Breast epithelium (tissue), 4 donors: ENCODE results near the gene ACP4. TPM values are rescaled to one million over a fixed set of nuclear protein-coding genes. Genes with fewer than 3 reads are reported as not detected.

ENCODE experiments used
- DNase-seq, 2 donors: peaks; one replicate each; pipeline ENCODE4 v3.0.0-alpha.2; 2019; ENCODE audit warnings: low spot score in 2 of 2
- H3K27ac ChIP-seq, 2 donors: fragments of 200-600 bp; sonication (generic) in 1 of 2; one replicate each; pipeline ENCODE4 v1.5.1; 2016 to 2019; ENCODE audit warnings: mild to moderate bottlenecking in 1 of 2
- H3K27me3 ChIP-seq, 2 donors: fragments of 200-600 bp; sonication (generic) in 1 of 2; one replicate each; pipeline versions ENCODE4 v1.5.1 to v1.6.0; 2017 to 2019; ENCODE audit warnings: control low read depth in 1 of 2, mild to moderate bottlenecking in 1 of 2
- H3K36me3 ChIP-seq: fragments of 200-600 bp; one replicate; pipeline ENCODE4 v1.5.1; 2019
- H3K4me1 ChIP-seq, 2 donors: fragments of 200-600 bp; sonication (generic); one replicate each; pipeline ENCODE4 v1.5.1; 2016 to 2019; ENCODE audit warnings: control low read depth in 1 of 2
- H3K4me3 ChIP-seq, 3 donors: fragments of 200-600 bp; sonication (generic); 1 replicate in 2 of 3; 2 replicates in 1 of 3; pipeline ENCODE4 v1.5.1; 2016 to 2019; ENCODE audit warnings: mild to moderate bottlenecking in 3 of 3, moderate library complexity in 2 of 3
- H3K9me3 ChIP-seq, 2 donors: fragments of 200-600 bp; sonication (generic) in 1 of 2; one replicate each; pipeline ENCODE4 v1.5.1; 2016 to 2019; ENCODE audit warnings: control low read depth in 1 of 2
- POLR2A ChIP-seq: fragments of 450-650 bp; IDR thresholded peaks from one replicate; pipeline ENCODE4 v1.6.1; 2016; ENCODE audit warnings: antibody characterized with exemption, mild to moderate bottlenecking, moderate library complexity
- POLR2AphosphoS5 ChIP-seq, 3 donors: sonication (generic); formaldehyde crosslinking; IDR thresholded peaks; one replicate each; pipeline ENCODE4 v1.6.1; 2017; ENCODE audit warnings: antibody characterized with exemption in 3 of 3
- intact Hi-C: fragments of 100-400 bp; cut with DNase I; formaldehyde crosslinking; loops from one replicate; pipeline ENCODE4 v1.15.1; 2023; ENCODE audit warnings: low total_unique reads
- total RNA-seq, 3 donors: library from RNA; depleted of rRNA; stranded (reverse); fragments of >200 nt; gene quantifications; one replicate each; pipeline ENCODE4 v1.1.0, GENCODE V29; 2016
- TF ChIP-seq, protein P1 (sequence below), 3 donors: fragments of 450-650 bp; IDR thresholded peaks; one replicate each; pipeline ENCODE4 v1.5.1; 2016 to 2017; ENCODE audit warnings: antibody characterized with exemption in 3 of 3, mild to moderate bottlenecking in 3 of 3, moderate library complexity in 3 of 3

ACP4 gene
- total RNA-seq, 3 donors from 2014 or later, result not detected

DNA sequence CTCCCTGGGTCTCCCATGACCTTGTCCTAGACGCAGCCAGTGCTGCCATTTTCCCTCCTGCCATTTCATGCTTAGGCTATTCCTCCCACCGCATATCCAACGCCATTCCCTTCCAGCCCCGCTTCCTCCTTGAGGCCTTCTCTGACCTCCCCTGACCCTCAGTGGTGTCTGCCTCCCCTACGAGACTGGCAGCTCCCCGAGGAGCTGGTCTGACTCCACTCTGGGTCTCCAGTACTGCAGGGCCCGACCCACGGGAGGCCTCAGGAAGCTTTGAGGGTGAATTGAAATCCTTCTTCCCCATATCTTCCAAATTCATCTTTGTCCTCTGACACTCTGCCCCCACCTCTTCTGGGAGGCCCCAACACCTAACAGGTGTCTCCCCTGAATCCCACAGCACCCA is 42.5 kb downstream of the ACP4 start:
- TF ChIP-seq POLR2AphosphoS5 (IDR thresholded peaks at IDR 0.05) (no peak), POLR2A (no peak)
- TF ChIP-seq, protein P1, sequence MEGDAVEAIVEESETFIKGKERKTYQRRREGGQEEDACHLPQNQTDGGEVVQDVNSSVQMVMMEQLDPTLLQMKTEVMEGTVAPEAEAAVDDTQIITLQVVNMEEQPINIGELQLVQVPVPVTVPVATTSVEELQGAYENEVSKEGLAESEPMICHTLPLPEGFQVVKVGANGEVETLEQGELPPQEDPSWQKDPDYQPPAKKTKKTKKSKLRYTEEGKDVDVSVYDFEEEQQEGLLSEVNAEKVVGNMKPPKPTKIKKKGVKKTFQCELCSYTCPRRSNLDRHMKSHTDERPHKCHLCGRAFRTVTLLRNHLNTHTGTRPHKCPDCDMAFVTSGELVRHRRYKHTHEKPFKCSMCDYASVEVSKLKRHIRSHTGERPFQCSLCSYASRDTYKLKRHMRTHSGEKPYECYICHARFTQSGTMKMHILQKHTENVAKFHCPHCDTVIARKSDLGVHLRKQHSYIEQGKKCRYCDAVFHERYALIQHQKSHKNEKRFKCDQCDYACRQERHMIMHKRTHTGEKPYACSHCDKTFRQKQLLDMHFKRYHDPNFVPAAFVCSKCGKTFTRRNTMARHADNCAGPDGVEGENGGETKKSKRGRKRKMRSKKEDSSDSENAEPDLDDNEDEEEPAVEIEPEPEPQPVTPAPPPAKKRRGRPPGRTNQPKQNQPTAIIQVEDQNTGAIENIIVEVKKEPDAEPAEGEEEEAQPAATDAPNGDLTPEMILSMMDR (IDR thresholded peaks at IDR 0.05), result no peak
- Histone ChIP-seq H3K27me3 (peaks cover 2 to 24% of the 10 kb centered on the region in 2 donors), H3K27ac (no peak overlapping the region), H3K4me1 (no peaks in the 10 kb centered on the region), H3K9me3 (no peaks in the 10 kb centered on the region), H3K4me3 (no peak overlapping the region), H3K36me3 (no peaks in the 10 kb centered on the region)
- intact Hi-C loops, result no loop called here
- DNase-seq, result no peak

DNA sequence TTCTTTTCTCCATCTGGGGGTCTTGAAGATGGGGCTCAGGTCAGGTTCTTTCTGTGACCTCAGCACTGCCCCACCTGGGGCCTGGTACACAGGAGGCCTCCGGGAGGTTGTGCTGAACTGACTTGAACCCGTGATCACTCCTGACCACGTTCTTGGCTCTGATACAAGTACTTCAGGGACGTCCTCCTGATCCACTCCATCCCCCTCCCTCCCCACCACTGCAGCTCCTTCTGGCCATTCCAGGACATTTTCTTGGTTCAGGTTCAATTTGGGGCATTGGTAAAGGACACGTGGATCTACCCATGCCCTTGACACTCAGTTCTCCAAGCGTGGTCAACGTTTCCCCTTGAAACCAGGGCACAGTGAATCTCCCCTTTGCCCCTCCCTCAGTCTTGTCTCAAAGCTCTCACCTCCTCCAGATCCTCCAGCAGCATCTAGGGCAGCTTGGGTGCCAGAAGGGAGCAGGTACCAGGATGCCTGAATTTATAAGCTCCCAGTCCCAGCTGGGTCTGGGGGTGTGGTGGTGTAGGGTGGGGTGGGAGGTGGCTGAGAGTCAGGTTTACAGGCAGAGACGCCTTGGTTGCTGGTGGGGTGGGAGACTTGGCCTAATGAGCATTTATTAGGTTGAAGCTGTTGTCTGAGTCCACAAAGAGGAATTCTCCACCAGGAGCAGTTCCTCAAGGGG is 43.0 kb downstream of the ACP4 start, which contains the start of gene KLK15:
Gene KLK15, minus strand, starts transcription at position 458 of the 685 bp plus-strand sequence. CDS start 2,082 bp downstream, outside the sequence.
- DNase-seq, result no peak
- Histone ChIP-seq H3K36me3 (no peaks in the 10 kb centered on the region), H3K27ac (no peak within 1 kb of the TSS), H3K4me3 (no peak within 1 kb of the TSS), H3K4me1 (no peaks in the 10 kb centered on the region), H3K27me3 (peaks cover 2 to 28% of the 10 kb centered on the region in 2 donors), H3K9me3 (no peaks in the 10 kb centered on the region)
- intact Hi-C loops, result no loop called here
- TF ChIP-seq, protein P1 (IDR thresholded peaks at IDR 0.05), result no peak

DNA sequence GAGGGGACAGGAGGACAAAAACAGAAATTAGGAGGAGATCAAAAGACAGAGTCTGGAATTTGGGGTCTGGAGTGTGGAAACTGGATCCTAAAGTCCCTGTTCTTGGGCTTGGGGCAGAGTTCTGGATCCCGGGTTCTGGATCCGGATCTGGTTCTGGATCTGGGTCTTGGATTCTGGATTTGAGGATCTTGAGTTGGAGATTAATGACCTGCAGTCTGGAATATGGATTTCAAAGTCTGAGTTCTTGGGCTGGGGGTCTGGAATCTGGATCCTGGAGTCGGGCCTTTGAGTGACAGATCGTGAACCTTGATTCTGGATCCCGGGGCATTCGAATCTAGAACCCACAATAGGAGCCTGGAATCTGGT is 43.6 kb downstream of the ACP4 start:
- TF ChIP-seq POLR2A, result no peak
- no peak for TF ChIP-seq POLR2AphosphoS5 (IDR thresholded peaks at IDR 0.05)
- TF ChIP-seq, protein P1 (IDR thresholded peaks at IDR 0.05), result no peak
- Histone ChIP-seq H3K4me3 (no peak overlapping the region), H3K36me3 (no peaks in the 10 kb centered on the region), H3K9me3 (no peaks in the 10 kb centered on the region), H3K4me1 (no peaks in the 10 kb centered on the region), H3K27ac (no peak overlapping the region), H3K27me3 (peaks cover 2 to 29% of the 10 kb centered on the region in 2 donors)
- intact Hi-C loops, result no loop called here
- no peak for DNase-seq

DNA sequence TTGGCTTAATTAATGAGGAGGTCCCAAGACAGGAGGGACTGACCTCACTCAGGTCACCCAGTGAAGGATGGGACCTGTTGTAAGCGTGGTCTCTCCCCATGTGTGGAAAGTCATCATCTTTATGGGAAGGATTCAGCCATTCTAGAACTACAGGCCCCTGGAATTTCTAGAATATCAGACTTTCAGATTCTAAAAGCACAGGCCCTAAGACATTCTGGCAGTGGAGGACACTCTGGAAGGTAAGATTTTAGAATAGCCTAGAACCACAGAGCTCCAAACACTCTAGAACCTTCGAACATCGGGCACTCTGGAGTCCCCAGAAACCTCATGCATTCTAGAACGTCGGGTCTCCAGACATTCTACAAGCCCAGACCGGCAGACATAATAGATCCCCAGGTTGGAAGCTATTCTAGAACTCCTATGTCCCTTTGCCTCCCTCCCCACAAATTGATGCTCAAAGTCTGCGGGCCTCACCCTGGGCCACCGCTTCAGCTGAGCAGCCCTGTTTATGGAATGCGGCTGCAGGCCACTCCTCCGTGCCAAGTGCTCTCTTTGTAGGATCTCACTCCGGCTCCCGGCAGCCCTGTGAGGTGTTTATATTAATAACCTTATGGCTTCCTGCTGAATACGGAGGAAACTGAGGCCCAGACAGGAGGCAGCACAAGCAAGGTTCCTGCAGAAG is 45.0 kb downstream of the ACP4 start:
- Histone ChIP-seq H3K9me3 (no peaks in the 10 kb centered on the region), H3K27me3 (peaks cover 2 to 29% of the 10 kb centered on the region in 2 donors), H3K4me3 (peak overlapping the region; percentile 28 to 62 (median 55)), H3K4me1 (no peaks in the 10 kb centered on the region), H3K27ac (no peak overlapping the region), H3K36me3 (no peaks in the 10 kb centered on the region)
- intact Hi-C loops, result no loop called here
- TF ChIP-seq, protein P1 (IDR thresholded peaks at IDR 0.05), result no peak
- TF ChIP-seq POLR2A (no peak), POLR2AphosphoS5 (IDR thresholded peaks at IDR 0.05) (no peak)
- DNase-seq, result no peak
